COLO668 (cell line): ENCODE data around the gene SRL.
A peak's percentile ranks its signal among the peaks of the same experiment; 100 is the strongest.

Experiments
- DNase-seq: peaks from one replicate; lab custom pipeline; 2025; ENCODE audit not compliant: unreplicated experiment; lab: John Stamatoyannopoulos, UW

Gene SRL

DNA sequence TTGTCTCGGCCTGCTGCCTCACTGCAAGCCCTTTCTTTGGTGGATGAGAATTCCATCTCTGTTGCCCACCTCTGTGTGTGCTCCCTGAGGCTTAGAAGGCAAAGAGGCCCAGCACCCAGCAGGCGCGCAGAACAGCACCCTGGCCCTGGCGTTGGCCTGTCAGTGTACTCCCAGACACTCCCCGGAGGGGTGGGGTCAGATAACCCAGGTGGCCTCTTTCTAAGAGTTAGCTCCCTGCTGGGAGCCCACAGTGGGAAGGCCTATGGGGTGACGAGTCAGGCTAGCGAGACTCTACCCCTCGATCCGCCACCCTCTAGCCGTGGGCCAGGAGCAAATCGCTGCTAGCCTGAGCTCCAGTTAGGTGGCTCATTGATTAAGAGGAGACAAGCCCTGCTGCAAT lies 38.1 kb downstream of the SRL start:
- peak; percentile 21 for DNase-seq

DNA sequence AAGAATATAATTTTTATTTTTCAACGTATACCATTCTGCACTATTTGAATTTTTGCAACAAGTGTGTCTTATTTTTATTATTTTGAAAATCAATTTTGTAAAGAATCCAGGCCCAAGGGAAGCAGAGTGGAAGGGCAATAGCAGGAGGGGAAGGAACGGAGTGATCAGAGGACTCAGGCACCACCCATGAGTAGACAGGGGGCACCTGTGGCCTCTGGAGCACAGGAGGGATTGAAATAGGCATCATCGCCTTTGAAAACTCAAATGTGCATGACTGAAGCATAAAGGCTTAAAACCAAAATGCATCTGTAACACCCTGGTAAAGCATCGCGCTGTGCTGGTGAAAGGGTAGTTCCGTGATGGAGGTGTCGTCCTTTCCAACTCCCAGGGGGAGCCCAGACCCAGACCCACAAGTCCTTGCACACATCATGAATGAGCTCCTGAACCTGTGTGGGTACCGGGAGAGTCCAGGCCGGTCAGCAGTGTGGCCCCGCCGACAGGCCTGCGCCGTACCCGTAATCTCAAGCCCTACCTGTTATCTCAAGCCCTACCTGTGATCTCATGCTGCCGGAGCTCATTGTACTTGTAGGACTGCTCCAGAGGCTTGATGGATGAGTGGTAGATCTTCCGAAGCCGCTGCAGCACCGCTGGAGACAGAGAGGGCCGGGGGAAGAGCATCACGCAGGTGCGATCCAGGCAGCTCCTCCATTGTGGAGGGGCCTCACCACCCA lies 39.1 kb downstream of the SRL start:
- DNase-seq: no peak

DNA sequence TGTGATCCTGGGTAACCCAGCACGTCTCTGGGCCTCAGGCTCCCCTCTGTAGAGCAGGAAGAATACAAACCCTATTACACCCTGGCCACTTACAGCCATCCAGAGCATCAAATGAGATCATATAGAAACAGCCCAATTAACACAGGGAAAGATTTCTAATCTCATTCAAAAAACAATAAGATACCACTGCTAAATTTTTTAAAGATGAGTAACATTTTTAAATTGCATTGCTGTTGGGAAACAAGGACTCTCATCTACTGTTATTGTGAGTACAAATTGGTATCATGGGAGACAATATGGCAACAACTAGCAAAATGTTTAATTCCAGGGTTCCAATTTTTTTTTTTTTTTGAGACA lies 41.1 kb downstream of the SRL start:
- DNase-seq: no peak

DNA sequence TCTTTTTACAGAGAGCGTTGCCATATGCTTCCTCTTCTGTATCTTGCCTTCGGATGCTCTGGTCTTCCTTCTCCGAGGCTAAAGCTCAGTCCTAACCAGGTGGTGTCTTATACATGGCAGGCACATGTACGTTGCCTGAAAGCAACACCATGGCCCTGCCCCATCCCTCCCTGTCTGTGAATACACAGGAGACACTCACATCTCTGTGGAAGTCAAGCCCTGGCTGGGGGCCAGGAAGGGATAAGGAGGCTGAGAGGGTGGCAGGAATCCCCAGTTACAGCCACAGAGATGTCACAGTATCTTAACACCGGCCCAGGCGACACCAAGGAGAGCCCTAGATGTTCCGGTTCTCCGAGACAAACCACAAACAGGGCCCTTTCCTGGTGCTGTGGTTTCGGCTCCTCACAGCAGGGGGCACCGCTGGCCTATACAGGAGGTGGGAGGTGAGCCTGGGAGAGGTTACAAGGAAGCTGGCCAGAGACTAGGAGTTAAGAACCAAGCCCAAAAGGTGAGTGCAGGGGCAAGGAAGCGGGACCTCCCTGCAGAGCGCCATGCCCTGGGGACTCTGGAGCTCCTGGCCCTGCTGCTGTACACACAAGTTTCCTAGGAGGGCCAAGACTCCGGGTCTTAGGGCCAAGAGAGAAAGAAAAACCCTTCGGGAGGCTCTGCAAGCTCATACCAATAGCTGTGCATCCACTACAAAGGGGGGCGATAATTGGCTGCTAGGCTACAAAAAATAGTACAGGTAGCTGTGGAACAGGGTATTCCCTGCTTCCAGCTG lies 41.7 kb downstream of the SRL start:
- DNase-seq: peak; percentile 77

DNA sequence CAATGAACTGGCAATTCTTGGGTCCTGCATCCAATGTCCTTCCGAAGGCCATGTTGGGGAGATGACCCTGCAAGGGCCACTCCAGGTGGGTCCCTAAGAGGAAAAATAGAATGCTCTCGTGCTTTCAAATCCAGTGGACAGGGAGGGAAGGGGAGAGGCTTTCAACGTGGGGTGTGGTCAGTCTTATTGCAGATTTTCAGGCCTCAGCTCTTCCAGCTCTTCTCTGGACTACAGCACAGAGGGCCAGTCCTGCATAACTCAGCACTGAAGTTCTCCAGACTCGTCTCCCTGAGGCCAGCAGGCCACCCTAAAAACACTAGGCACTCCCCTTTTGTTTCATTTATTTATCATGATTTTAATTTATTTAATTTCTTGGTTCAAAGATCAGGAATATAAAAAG lies 43.1 kb downstream of the SRL start:
- no peak for DNase-seq

DNA sequence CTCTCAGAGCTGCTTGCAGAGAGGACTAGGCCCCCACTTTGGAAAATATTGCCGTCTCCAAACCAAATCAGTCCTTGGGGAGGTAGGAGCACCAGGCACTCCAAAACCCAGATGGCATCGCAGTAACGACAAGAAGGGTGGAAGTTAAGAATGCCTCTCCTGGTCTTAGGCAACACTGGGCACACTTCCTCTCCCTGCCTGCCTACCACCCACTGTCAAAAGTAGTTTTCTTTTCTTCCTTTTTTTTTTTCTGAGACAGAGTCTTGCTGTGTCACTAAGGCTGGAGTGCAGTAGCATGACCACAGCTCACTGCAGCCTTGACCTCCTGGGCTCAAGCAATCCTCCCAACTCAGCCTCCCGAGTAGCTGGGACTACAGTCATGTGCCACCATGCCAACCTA lies 47.2 kb downstream of the SRL start:
- DNase-seq: no peak

DNA sequence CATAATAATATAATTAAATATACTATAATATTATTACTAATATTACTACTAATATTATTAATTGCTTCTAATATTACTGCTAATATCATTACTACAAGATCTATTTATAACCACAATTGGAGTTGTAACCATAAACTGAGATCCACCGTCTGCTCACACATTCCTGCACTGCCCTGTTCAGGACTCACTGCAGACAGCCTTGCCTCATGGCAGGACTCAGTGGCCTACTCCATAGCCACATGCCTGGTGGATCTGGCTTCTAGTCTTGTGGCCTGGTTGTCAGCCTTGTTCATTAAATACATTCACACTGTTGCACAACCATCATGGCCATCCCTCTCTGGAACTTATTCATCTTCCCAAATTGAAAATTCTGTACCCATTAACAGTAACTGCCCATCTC lies 48.0 kb downstream of the SRL start:
- DNase-seq: no peak

DNA sequence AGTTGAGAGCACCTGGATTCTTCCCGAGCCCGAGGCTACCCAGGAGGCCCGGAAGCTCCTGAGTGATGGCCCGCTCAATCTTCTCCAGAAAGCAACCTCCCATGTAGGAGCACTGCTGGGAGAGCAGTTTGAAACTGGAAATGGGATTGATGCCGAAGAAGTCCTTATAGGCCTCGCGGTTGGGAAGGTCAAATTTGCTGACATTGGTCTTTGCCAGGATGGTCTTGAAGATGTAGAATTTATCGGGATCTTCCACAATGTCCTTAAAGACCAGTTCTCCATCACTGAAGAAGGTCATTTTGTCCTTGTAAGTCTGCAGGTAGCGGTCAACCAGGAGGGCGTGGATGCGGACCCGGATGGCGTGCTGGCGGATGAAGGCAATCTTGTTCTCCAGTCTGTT lies 49.7 kb downstream of the SRL start:
- DNase-seq: no peak

DNA sequence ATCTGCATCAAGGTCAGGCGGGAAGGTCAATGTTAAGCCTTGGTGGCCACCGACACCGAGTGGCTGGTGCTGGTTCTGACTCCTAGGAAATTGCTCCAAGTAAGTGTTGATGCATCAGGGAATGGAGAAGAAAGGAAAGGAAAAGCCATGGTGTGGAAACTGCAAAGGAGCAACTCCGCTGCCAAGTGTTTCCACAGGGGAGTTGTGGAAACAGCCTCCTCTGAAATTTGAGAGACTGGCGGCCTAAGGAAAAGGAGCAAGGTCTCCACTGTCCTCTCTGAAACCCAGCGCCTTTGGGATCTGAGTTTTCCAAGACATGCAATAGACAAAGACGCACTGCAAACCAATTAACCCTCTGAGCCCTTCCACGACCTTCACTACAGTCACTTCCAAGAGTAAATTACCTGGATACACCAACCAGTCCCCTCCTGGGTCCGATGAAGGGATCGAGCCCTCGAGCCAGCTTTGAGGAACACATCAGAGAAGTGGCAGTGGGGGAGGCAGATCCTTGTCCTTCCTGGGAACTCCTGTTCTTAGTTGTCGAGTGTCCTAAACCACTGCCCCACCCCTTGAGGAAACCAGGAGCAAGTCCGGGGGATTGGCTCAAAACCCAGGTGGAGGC lies 51.1 kb downstream of the SRL start:
- DNase-seq: no peak

DNA sequence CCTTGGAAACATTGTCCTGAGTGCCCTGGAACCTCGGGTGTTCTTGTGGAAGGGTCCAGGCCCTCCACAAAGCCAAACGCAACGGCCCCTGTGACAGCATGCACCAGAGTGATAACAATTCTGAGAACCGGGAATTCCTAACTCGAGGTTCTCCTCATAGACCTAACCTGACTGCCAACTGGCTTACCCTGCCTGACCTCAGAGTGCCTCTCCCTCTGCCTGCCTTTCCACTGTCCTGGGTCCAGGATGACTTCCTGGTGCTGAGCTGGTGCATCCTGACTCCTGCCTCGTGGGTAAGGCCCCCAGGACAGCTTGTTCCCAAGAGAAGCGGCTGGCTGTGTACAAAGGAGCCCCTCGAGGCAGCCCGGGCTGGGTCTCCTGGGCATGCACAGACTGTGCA lies 51.8 kb downstream of the SRL start:
- no peak for DNase-seq

DNA sequence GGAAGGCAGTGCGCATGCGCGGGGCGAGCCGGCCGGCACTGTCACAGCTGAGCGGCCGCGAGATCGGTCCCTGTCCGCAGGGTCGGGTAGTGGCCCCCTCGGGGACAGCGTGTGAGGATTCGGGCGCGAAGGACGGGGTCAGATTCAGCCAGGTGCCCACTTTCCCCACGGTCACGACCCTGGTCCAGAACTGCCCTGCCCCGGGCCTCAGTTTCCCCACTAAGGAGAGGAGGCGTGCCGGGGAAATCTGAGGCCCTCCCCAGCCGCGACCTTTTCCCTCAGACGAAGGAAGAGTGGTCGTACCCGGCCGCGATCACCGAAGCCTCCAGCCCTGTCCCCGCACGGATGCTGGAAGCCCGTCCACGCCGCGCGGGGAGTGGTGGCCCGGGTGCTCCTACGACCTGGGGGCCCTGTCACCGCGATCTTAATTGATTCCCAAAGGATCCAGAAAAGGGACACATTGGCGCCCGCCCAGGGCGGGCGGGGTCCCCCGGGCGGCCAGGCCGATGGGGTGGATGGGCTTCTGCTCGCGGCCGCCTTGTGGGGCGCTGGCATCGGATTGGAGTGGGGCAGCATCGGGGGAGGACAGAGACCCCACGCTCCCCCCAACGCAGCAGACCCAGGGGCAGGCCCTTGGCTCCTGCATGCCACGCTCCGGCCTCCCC lies 57.7 kb downstream of the SRL start:
- no peak for DNase-seq

DNA sequence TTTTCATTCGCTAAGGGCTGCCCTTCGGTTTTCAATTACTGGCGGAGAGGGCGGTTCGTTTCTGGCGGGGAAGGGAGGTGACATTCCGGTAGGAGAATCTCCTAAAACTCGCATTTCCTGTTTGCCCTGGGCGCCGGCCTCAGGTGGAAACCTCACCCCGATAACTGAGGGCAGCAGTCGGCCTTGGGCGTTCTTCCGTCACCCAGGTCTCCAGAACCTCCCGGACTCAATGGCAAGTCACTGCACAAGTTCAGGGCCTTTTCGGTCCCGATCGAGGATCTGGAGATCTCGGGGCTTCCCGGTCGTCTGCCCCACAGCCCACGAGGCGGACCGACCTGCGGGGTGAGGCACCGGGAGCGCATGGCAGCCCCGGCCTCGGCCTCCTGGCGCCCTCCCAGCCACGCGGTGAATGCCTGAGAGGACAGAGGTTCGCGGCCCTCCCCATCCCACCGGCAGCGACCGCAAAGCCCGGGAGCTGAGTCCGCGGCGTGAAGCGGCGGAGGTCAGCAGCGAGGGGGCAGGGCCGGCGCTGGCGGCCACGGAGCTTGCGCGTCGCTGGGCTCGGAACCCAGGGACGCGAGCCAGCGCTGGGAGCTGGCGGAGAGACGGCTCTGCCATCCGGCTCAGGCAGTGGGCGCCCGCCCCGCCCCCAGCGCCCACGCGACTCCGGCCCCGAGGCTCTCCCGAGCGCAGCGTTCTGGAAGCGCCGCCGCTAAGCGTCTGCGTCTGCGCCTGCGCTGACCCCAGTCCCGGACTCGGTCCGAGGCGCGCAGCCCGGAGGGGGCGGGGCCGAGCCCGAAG lies 58.4 kb downstream of the SRL start:
- DNase-seq: peak; percentile 96

DNA sequence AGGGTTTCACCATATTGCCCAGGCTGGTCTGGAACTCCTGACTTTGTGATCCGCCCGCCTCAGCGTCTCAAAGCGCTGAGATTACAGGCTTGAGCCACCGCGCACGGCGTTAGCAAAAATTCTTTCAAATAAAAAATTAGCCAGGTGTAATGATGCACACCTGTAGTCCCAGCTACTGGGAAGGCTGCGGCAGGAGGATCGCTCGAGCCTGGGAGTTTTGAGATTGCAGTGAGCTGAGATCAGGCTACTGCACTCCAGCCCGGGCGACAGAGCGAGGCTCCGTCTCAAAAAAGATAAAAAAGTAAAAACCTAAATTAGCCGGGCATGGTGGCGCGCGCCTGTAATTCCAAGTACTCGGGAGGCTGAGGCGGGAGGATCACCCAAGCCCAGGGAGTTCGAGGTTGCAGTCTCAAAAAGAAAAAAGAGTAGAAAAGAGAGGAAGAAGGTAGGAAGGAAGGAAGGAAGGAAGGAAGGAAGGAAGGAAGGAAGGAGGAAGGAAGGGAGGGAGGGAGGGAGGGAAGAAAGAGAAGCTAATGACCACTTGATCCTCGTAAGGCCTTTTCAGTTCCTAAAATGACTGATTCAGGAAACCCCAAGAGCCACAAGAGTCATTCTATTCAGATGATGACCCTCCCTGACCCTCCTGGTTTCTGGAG lies 59.2 kb downstream of the SRL start:
- DNase-seq: no peak

DNA sequence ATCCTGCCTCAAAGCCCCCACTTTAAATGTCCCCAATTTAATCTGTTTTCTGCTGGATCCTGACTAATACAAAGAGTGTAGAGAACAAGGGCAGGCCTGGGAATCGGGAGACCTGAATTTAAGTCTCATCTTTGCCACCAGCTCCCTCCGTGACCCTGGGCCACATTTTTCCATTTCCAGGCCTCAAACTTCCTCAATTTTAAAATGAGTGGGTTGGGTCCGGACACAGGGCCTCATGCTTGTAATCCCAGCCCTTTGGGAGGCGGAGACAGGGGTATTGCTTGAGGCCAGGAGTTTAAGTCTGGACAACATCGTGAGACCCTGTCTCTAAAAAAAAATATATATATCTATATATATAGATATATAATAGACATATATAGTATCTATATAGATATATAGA lies 61.4 kb downstream of the SRL start:
- DNase-seq: no peak

DNA sequence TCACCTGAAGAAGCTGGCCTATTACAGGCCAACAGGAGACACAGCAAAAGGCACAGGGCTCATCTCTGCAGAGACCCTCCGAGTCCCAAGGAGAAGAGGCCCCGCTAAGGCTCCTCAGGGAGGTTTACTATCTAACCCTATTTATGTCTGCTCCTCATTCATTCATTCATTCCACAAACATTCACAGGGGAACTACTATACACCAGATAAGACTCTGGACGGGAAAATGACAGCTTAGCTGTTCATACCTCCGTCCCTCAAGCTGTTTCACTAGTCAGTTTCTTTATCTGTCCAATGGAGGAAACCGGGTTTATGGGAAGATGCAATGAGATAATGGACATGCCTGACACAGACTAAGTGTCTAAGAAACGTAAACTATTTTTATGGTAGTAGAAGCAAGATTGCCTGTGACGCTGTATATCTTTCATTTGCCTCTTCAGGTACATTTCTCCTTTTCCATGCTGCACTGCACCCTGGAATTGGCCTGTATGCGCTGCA lies 62.1 kb downstream of the SRL start:
- no peak for DNase-seq

DNA sequence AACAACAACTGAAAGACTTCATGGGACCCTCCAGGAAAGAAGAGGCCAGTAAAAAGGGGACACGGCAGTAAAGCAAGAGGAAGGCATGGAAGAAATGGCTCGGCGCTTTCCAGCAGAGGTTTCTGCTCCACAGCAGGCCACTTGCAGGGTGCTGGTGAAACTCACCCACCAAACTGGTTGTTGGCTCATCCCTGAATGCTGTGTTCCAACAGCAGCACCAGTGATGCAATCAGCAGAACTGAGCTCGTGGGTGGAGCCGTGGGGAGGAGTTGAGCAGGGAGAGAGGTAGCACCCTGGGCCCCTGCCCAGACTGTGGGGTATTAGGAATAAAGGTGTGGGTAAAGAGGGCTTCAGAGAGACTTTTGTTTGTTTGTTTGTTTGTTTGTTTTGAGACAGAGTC lies 62.9 kb downstream of the SRL start:
- DNase-seq: no peak

DNA sequence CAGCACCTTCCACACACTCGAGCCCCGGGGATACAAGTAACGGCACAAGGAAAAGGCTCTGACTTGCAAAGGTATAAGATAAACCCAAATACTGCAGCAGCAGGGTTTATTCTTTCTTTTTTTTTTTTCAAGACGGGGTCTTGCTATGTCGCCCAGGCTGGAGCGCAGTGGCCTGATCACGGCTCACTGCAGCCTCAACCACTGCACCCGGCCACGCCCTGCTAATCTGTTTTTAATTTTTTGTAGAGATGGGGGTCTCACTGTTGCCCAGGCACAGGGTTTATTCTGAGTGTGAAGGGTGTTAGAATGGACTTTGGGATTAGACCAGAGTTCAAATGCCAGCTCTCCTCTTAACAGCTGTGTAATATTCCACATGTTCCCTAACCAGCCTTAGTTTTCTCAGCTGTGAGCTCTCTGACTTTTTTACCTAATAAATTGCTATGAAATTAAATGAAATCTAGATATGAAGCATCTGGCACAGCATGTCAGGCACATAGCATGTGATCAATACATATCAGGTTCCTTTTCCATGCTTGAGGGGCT lies 63.3 kb downstream of the SRL start:
- no peak for DNase-seq

DNA sequence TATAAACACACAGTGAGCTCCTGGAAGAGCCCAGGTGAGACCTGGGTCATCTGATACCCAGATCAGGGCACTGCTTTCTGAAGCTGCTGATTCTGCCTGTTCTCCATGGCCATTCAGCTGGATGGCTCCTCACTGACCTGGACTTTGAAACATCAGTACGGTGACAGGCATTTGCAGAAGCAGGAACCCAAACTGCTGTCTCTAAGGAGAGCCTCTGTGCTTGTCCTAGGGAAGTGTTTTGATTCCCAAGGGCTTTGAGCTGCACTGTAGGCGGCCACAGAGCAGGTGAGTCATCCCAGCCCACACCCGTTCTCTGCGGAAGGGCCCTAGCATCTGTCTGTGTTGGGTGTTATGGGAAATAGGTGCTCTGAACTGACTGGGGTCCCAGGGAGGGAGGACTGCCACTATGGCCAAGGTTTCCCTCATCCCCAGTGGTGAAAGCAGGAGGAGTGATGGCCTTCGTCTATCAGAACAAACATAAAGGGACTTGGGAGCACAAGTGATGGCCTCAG lies 64.9 kb downstream of the SRL start:
- DNase-seq: peak; percentile 64

DNA sequence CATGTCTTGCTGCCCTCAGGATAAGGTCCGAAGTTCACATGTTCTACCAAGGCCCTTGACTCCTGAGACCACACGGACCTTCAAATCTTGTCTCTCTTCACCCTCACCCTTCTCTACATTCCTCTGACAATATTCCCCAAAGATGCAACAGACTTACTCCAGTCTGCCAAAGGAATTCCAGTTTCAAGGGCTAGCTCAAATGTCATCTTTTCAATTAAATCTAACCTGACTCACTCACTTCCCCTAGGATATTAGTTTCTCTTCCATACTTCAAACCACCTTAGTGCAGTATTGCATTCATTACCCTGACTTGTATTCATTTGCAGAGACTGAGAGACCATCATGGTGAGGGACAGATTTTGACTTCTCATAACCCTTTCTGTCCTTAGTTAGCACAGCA lies 66.0 kb downstream of the SRL start:
- DNase-seq: no peak

DNA sequence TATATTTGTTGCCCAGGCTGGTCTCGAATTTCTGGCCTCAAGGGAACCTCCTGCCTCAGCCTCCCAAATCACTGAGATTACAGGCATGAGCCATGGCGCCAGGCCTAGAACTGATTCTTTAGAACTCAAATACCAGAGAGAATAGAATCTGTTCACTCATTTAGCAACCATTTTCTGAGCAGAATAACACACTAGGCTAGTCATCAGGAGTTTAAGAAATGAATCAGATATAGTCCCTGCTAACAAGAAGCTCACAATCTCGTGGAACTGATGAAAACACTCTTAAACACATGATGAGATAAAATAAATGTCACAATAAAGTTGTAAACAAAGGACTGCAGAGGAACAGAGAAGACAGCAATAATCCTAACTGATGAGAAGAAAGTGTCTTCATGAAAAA lies 69.8 kb downstream of the SRL start:
- no peak for DNase-seq
